HG03469 (cell line): ENCODE data around the gene CDC25B.

ENCODE experiments used
- ATAC-seq: cut with Tn5 transposase; IDR thresholded peaks from one replicate; pipeline ENCODE4 v1.9.1; 2021; ENCODE audit warnings: mild to moderate bottlenecking, moderate library complexity, moderate number of reproducible peaks; ENCODE audit not compliant: unreplicated experiment

Gene CDC25B

DNA sequence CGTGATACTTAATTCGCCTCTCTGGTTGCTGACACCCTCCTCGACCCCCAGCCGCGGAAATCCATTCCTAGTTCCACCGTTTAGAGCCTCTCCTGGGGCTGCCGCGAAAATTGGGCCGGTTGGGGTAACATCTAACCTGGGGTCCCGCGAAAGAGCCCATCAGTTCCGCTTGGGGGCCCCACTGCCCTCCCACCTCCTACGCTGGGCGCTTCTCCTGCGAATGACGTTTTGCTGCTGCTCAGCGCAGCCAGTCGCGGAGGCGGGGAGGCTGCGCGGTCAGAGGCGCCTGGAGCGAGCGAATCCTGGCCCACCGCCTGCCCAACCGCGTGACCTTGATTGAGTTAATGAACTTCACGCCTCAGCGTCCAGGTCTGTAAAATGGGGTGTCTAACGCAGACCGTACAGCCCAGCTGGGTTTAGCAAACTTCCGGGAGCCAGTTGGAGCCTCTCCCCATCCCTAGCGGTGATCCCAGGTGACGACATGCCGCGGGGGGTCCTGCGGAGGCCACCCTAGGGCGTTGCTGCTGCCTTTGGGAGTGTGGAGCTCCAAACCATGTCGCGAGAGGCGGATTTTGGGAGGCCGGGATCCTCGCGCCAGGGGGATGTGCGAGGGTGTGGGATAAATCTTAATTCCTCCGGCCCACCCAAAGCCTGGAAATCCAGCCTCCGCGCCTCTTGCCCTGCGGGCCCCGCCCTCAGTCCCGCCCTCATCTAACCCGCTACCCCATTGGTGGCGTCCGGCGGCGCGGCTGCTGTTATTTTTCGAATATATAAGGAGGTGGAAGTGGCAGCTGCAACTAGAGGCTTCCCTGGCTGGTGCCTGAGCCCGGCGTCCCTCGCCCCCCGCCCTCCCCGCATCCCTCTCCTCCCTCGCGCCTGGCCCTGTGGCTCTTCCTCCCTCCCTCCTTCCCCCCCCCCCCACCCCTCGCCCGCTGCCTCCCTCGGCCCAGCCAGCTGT is at the start of gene CDC25B:
CDC25B (plus strand) TSS at position 800 of the 958 bp plus-strand sequence. CDS start 222 bp downstream, outside the sequence.
- peak; percentile 35 for ATAC-seq

DNA sequence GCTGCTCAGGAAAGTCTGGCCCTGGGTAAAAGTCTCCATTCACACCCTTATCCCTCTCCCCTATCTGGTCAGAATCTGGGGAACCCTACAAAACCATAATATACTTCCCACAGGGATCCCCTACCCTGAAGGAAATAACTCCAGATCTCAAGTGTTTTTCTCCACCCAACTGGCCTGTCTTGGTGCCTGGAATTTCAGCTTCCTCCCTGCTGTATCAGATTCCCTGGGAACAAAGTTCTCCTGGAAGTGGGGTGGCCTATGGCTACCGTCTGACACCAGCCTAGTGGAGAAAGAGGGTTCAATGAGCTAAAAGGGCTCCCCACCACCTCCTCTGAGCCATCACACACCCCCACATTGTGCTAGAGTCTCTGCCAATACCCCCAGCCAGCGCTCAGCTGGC is 48.6 kb upstream of the CDC25B start:
- ATAC-seq: no peak

DNA sequence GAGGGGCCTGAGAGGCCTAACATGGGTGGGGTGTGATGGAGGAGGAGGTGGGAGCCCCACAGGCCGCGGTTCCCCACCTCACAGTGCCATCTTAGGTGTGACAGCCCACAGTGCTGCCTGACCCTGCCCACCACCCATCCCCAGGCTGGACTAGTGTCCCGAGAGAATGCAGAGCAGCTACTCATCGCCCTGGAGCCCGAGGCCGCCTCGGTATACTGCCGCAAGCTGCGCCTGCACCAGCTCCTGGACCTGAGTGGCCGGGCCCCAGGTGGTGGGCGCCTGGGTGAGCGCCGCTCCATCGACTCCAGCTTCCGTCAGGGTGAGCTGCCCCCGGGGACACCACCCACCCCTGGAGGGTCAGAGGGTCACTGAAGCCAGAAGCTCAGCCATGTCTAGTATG is 48.0 kb upstream of the CDC25B start:
- no peak for ATAC-seq

DNA sequence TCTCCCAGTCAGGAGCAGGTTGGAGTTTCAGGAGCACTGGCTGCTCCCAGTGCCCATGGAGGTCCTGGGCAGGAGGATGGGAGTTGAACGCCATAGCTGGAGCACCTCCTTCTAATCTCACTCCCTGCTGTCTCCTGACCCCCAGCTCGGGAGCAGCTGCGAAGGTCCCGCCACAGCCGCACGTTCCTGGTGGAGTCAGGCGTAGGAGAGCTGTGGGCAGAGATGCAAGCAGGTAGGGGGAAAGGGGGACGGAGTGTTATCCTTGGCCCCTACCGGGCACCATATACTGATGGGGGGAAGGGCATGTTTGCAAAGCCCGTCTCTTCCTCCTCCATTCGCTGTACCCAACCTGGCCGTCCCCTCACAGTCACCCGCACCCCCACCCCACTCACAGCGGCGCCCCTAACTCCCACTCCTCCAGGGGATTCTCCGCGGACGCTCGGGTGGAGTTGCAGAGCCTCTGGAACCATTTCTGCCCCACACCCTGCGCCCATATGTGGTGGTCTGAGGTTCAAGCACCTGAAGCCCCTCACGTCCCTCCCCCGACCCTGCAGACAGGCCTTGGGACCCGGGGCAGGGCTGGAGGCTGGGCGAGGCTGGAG is 46.9 kb upstream of the CDC25B start:
- ATAC-seq: no peak

- ATAC-seq: no peak
Observed at GRCh38 chr20:3749689-3750531, 46.2 kb upstream of the CDC25B start.

DNA sequence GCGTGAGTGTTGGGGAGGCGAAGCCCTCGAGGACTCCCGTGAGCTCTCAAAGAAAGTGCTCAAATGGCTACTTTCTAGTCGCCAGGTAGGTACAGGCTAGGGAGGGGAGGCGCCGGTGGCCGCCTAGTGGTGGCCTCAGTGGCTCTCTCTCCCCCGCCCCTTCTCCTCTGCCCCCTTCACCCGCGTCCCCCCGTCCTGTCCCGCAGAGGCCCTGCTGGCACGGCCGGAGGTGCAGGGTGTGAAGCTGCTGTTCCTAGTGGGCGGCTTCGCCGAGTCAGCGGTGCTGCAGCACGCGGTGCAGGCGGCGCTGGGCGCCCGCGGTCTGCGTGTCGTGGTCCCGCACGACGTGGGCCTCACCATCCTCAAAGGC is 44.8 kb upstream of the CDC25B start:
- ATAC-seq: no peak

- ATAC-seq: no peak
Observed at GRCh38 chr20:3751675-3752385, 44.3 kb upstream of the CDC25B start.

DNA sequence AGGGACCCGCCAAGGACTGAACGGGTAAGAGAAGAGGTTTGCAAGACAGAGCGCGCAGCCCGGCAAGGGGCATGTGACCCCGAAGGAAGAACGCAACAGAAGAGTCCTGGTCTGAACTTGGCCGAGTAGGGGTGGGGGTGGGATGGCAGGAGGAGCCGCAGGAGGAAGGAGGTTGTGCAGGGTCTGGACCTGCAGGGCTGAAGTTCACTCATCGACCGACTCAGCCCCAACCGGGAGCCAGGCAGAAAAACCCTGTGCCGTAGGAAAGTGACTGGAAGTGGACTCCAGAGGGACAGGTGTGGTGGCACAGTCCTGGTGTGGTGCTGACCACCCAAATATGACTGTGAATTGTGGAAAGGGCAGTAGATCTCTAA is 43.7 kb upstream of the CDC25B start:
- no peak for ATAC-seq

GRCh38 chr20:3753098-3753497 is 43.0 kb upstream of the CDC25B start:
- no peak for ATAC-seq

GRCh38 chr20:3753501-3754275 is 42.4 kb upstream of the CDC25B start:
- ATAC-seq: no peak

DNA sequence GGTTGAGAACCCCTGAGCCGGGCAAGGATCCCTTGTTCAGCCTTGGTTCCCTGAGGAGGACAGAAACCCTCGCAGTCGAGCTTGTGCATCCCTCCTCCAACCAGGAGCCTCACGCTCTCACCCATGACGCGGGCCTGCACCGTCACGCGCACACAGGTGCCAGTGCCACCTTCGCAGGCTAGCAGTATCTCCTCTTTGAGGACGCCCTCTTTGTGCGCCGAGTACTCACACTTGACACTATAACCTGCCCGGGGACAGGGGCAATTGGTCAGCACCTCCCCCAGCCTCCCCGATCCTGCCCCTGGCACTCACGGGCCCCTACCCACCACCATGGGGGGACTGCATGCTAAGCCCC is 41.9 kb upstream of the CDC25B start:
- ATAC-seq: no peak

- no peak for ATAC-seq
Observed at GRCh38 chr20:3755269-3755668, 40.8 kb upstream of the CDC25B start.

DNA sequence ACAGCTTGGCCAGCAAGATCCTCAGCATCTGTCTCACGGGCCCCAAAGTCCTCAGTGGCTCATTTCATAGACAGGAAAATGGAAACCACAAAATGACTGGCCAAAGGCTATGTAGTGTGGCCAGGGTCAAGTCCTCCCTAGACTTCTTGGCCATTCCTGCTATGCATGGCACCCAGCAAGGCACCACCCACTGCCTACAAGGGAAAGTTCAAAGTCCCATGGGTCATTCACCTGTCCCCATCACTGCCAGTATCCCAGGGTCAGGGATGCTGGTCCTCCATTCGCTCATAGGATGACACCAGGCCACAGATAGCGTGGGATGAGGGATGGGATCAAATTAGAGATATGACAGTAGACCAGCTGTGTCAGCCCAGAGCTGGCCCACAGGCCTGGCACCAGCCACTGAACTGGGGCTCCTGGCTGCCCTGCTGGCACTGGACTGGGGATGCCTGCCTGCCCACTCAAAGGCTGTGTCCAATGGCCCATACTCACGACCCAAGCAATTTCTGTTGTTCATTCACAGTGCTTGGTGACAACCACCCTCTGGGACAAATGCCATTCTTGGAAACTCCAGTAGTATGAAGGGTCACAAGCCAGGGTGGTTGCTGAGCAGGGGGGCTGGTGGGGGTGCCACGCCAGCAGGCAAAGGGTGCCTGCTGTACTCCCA is 40.2 kb upstream of the CDC25B start:
- ATAC-seq: no peak

GRCh38 chr20:3757268-3757667 is 38.8 kb upstream of the CDC25B start:
- ATAC-seq: no peak

- no peak for ATAC-seq
Observed at GRCh38 chr20:3758566-3758965, 37.5 kb upstream of the CDC25B start.

GRCh38 chr20:3759316-3759823 is 36.7 kb upstream of the CDC25B start:
- no peak for ATAC-seq

DNA sequence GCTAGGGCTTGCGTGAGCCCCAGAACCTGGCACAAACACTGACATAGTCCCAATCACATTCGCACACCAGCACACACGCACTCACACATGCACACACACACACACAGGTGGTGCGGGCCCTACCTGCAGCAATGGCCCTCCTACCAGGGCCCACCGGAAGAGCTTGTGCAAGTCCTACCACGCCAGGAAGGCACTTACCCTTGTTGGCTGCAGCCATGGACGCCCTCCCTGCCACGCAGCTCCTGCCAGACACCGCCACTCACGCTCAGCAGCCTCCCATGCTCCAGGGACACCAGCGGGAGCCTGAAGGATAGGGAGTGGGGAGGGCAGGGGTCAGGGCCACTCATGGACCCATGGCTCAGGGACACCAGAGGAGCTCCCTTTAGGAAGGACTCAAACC is 36.2 kb upstream of the CDC25B start:
- no peak for ATAC-seq

- ATAC-seq: no peak
Observed at GRCh38 chr20:3760655-3761348, 35.3 kb upstream of the CDC25B start.
